GM12878 (cell line): ENCODE results near the gene MYLK4.

Source experiments
- DPF2 ChIP-seq: fragments of 450-650 bp; IDR thresholded peaks from 2 replicates; pipeline ENCODE4 v1.6.1; 2017; ENCODE audit warnings: mild to moderate bottlenecking
- MTA2 ChIP-seq: fragments of 450-650 bp; IDR thresholded peaks from 2 replicates; pipeline ENCODE4 v1.6.1; 2016; ENCODE audit warnings: low read depth, mild to moderate bottlenecking, moderate library complexity
- SMAD5 ChIP-seq: IDR thresholded peaks from 2 replicates; pipeline ENCODE4 v1.6.1; 2016; ENCODE audit warnings: antibody characterized with exemption, low read depth
- TF ChIP-seq, protein P1 (sequence below): IDR thresholded peaks from 2 replicates; pipeline ENCODE4 v1.6.1; 2011; ENCODE audit warnings: low read depth, low read length, improper control_type of control experiment, borderline replicate concordance

GRCh38 chr6:2667617-2668016 is 83.1 kb downstream of the MYLK4 start:
- no peak for TF ChIP-seq SMAD5
- TF ChIP-seq, protein P1, sequence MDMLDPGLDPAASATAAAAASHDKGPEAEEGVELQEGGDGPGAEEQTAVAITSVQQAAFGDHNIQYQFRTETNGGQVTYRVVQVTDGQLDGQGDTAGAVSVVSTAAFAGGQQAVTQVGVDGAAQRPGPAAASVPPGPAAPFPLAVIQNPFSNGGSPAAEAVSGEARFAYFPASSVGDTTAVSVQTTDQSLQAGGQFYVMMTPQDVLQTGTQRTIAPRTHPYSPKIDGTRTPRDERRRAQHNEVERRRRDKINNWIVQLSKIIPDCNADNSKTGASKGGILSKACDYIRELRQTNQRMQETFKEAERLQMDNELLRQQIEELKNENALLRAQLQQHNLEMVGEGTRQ = no peak
- no peak for TF ChIP-seq DPF2
- no peak for TF ChIP-seq MTA2
